Stimulated activated CD8-positive, alpha-beta memory T cell treated with anti-CD3 and anti-CD28 coated beads, Interleukin-4, amount 100 ng/mL, for 48 hours (primary cell): ENCODE data around the gene MYO15B.
A peak's percentile ranks its signal among the peaks of the same experiment; 100 is the strongest.

ENCODE experiments used
- DNase-seq: peaks from one replicate; pipeline ENCODE4 v3.0.0-alpha.2; 2020

Gene MYO15B

DNA sequence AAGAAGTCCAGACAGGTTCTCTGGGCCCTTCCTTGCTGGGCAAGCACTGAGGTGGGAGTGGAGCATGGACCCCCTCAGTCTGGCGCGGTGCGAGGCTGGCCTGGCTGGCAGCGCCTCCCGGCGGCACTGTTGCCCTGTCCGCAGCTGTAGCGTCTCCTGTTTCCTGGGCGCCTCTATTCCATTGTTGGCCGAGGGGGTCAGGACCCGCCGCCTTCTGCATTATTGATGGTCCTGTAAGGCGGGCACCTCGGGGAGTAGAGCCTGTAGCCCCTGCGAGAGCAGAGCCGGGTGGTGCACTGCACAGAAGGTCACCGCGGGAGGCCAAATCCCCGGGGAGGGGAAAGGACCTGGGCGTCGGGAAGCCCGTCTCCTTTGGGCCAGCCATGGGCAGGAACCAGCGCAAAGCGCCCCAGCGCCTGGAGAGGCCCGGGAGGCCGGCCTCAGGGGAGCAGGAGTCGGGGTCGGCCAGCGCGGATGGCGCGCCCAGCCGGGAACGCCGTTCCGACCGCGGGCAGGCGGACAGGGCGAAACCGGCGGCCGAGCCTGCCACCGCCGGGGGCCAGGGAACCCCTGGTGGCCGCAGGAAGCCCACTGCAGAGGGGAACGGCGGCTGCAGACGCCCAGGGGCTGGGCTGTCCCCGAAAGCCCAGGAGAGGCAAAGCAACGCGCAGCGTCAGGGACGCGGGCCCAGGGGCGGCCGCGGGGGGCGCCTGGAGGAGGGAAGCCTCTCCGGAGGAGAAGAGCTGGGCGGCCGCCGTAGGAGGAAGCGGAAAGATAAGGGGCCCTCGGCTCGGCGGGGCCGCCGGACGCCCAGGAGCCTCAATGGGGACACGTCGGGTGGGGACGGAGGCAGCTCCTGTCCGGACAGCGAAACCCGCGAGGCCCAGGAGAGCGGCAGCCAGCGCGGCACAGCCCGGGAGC is at the start of gene MYO15B:
Gene MYO15B, plus strand, starts transcription at position 126 of the 921 bp plus-strand sequence. Its CDS starts 258 bp downstream, at position 384.
- peak; percentile 77 for DNase-seq

DNA sequence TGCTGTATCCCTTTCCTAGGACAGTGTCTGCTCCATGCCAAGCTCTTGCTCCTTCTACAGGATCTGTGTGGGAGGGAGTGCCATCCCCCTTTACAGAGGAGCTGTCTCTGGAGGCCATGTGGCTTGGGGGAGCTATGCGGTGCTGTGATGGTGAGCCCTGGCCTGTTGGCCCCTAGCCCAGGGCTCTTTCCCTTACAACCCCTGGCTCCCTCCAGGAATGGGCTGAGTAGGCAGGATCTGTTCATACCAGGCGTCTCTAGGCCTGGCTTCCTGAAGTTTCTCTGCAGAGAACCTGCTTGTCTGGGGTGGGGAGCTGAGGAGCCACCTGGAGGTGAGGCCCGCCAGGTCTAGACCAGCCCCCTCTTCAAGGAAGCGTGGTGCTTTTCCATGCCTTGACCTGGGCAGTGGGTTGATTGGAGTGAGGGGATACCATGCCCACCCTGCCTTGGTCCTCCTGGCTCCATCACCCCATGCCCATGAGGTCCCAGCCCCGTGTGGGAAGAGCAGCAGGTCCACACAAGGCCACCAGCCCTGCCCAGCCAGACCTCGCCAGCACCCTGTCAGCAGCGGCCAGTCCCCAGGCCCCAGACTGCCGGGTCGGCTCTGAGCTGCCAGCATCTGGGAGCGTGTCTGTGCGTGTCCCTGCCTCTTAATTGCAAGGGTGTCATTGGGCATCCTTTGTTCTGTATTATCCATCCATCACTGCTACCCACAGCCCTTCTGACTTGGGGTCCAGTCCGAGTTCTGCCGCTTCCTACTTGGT is 47.5 kb upstream of the MYO15B start:
- DNase-seq: no peak

DNA sequence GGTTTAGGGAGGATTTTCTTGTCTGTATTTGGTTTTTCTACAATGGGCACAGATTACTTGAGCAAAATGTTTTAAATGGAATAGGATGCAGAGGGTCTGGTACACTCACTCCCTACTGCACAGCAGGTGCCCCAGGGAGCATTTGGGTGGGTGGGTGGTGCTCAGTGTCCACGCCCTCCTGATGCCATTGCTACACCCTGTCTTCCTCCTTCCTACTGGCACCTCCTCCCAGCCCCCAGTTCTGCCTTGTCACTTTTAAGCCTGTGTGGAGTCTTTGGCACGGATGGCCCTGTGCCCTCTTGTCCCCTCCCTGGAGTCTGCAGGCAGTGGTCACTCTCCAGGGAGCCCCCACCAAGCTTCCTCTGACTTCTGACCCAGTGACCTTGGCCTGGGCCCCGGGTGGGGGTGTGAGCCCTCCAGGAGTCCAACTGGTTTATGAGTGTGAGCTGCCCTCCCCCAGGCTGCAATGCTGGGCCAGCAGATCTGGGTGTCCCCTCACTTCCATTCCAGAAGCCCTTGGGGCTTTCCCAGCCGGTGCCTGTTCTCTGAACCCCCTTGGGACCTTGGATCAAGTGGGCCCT is 46.6 kb upstream of the MYO15B start:
- no peak for DNase-seq

DNA sequence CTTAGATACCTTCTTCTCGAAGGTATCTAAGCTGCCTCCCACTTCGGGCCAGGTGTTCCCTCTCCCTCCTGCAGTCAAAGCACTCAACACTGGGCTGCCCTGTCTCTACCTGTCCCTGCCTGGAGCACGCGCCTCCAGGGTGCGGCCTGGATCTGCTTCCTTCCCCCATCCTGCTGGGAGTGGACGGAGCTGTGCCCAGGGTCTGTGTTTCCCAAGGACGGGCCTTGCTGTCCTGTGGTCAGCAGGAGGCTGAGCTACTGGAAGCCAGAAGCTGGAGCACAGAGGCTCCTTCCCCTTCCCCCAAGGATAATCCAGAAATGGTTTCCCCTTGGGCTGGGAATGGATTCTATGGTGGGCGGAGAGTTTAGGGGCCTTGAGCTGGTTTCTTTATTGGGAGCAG is 45.4 kb upstream of the MYO15B start:
- DNase-seq: no peak

DNA sequence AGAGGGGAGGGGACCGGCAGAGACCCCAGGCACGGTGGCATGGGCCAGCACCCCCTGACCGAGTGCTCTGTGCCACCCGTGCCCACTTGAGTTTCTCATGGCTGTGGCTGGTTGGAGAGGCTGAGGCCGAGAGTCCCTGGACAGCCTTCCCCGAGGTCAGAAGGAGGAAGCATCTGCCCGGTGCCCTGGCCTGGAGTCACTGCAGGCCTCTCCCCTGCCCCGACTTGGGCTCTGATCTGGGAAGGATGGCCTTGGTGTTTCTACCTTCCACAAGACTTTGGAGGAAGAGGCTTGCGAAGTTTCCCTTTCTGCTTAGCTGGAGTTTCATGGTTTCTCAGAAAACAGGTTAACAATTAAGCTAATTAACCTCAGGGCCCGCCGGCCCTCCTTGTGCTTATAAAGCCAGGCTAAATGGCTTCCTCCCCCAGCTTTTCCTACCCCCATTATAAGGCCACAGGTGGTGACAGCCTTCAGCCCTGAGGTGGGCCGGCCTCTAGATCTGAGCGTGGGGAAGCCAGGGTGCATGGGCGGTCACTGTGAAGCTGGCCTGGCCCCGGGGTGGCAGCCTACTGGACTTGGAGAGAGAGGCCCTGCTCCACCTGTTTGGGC is 44.8 kb upstream of the MYO15B start:
- no peak for DNase-seq

DNA sequence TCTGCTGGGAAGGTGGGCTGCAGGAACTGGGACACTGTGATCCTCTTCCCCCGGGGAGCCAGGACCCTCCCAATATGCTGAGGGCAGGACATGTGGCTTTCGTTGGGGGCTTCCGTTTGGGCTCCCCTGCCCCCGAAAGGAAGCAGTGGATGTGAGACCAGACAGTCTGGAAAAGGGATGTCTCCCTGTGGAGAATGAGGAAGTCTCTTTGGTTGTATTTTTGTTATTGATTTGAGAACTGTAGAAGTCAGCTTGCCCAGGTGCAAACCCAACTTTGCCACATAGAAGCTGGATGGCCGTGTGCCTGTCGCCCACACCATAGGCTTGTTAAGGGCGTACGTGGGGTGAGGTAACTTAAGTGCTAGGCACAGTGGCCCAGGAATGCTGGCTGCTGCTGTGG is 43.4 kb upstream of the MYO15B start:
- no peak for DNase-seq

DNA sequence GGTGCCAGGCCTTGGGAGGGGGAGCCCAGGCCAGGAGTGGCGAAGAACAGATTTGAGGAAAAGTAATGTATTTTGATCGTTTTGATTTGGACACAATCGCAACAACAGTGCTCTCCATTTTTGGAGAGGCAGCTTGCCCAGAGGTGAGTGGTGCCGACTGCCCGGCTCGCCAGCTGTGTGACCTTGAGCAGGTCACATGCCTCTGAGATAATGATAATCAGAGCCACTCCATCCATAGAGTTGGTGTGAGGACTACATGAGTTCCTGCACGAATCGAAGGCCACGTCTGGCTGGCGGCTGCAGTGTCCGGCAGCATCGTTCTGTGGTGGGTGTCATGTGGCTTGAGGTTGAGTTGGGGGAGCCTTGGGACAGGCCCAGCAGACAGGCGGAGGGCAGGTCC is 41.4 kb upstream of the MYO15B start:
- no peak for DNase-seq

DNA sequence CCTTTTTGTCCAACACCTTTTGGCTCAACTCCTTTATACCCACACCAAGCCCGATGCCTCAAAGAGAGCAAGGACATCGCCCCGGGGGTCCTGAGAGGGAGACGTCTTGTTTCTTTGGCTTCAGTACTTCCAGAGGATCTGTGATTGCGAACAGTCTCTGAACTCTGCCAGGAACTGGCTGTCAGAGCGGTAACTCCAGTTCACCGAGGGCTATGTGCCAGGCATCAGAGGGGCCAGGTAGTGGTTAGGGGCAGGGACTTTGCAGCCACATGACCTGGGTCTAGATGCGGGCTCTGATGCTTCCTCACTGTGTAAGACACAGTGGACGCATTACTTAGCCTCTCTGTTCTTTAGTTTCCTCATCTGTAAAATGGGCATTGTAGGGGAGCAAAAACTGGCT is 40.5 kb upstream of the MYO15B start:
- DNase-seq: no peak

DNA sequence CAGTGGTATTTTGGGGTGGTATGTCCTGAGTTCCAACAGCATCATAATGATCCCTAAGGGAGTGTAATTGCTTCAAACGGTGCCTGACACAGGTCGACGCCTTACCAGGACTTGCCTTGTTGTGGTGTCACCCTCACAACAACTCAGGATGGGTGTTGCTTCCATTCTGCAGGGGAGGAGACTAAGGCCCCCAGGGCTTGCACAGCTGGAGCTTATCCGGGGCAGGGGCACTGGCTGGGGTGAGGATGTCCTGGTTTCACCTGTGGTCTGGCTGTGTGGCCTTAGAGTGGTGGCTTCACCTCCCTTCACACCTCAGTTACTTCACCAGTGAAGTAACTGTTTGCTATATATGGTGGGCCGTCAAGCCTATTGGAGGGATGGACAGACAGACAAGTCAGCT is 38.8 kb upstream of the MYO15B start:
- DNase-seq: no peak

DNA sequence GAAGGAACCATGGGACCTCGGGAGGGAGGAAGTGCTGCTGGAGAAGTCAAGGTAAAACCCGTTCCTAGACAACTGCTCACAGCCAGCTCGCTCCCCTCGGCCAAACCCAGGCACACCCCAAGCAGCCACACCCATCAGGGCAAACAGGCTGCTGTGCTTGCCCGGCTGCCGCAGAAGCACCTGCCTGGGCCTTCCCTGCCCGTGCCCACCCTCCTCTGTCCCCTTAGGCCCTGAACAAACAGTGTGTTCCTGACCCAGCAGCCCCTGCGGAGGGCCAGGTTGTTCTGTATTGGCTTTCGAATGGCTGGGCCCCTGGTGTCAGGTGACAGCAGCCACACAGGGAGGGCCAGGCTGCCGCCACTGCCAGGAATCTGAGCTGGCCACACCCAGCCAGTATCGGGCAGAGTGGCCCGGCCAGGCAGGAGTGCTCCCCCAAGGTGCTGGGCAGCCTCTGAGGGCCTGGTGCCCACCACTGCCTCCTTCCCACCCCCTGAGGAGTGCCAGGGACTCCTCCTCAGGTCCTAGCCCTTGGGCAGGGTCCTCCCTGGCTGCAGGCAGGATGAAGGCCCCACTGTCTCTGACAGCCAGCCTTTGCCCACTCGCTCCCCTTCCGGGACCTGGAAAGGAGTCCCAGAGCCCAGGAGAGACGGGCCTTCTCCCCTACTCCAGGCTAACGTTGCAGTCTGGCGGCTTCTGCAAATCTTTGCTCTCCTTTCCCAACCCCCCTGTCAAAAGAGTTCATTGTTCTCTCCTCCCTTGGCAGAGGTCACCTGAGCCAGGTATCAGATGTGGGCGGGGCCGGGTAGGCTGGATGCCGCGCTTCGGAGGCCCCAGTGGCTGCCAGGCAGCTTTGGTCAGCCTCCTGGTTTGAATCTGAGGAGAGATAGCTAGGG is 38.1 kb upstream of the MYO15B start:
- DNase-seq: no peak

DNA sequence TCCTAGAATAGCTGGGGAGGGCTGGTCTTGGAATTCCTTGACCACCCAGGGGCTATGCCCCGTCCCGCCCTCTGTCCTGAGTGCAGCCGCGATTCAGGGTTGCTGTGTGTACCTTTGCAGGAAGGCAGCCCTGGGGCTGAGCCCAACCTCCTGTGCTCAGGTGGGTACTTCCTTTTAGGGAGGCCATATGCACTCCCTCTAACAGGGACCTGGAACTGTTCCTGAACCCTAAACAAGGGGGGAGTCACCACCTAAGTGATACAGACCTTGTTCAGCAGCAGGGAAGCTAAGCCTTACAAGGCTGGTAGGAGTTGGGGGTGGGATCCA is 37.5 kb upstream of the MYO15B start:
- DNase-seq: no peak

DNA sequence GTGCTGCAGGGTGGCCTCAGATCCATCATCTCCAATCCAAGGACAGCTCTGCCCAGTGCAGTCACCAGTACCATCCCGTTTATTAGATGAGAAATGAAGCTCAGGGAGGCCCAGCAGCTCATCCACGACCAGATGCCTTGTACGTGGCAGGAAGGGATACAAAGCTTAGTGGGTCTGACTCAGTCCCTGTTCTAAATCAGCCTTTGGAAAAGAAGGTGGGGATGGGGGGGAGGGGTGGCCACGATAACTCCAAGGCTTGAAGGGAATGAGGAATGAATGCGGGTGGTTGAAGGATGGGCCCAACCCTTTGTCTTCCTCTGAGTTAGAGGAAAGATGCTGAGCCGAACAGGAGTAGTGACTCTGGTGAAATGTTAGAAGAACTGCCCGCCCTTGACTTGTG is 36.3 kb upstream of the MYO15B start:
- DNase-seq: no peak

DNA sequence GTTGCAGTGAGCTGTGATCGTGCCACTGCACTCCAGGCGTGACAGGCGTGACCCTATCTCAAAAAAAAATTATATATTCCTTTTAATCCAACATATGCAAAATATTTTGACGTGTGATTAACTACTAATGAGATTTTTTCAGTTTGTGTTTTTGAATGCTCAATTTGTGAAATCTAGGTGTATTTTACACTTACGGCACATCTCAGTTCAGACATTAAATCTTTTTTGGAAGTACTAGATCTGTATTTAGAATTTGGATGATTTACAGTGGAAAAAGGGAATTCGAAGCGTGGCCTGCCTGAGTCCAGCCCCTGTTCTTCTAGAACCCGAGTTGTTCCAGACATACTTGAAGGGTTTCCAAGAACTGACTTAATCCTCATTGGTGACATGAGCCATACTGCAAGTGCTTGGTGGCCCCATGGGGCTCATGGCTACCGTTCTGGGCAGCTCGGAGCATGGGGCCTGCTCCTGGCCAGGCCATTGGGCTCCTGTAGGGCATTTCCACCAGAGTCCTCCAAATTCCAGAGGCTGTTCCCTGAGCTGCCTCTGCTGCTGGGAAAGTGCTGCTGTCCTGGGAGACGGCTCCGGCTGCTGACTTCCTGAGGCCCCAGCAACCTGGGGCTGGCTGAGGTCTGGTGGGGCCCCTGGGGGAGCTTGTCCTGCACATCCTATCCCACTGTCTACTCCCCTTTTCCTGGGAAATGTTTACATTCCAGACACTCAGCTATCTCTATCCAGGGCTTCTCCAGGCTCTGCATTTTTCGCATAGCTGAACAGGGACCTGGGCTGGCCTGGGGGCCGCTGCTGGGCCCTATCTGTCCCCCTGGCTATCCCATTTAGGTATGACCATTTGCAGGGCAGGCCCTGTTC is 34.9 kb upstream of the MYO15B start:
- no peak for DNase-seq

DNA sequence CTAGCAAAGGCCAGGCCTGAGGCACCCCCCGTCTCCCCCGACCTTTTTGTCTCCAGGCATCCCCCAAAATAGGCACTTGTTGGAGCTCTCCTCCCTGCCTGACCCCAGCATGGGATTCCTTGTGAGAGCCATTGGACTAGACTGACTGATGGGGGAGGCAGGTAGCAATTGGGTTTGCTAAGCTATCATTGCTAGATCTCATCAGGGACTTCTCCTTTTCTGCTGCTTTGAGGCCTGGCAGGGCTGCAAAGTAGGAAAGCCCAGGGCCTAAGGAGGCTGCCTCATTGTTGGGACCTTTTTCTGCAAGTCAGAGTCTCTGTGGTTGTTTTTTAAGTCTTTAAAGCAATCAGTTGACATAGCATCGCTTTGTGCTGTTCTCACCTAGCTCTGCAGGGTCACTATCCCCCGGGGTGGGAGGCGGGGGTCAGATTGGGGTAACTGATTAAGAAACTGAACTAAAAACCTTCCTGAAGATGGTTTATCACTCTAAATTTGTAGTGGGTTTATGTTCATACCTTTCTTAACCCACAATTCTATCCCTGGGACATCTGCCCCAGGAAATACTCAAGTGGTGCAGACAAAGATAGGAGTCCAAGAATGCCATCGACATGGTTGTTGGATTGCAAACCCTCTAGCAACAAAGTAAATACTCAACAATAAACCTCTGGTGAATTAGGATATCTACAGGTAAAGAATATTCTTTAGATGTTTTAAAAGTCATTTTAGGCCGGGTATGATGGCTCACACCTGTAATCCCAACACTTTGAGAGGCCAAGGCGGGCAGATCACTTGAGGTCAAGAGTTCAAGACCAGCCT is 34.1 kb upstream of the MYO15B start:
- no peak for DNase-seq

DNA sequence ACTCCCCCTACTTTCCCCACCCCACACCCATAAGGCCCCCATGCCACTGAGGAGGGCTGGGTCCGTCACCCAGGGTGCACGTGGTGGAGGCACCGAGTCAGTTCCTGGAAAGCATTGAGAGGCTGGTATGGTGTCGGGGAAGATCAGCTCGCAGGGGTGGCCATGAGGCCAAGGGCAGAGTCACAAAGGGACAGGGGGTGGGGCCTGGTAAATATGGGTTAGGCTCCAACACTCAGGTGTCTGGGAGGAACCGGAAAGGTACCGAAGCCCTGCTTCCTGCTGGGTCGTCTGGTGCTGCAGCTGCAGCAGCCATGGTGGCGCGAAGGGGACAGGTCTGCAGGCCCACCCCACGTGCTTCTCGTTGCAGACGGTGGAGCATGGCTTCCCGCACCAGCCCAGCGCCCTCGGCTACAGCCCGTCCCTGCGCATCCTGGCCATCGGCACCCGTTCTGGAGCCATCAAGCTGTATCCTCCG is 31.9 kb upstream of the MYO15B start:
- DNase-seq: no peak

DNA sequence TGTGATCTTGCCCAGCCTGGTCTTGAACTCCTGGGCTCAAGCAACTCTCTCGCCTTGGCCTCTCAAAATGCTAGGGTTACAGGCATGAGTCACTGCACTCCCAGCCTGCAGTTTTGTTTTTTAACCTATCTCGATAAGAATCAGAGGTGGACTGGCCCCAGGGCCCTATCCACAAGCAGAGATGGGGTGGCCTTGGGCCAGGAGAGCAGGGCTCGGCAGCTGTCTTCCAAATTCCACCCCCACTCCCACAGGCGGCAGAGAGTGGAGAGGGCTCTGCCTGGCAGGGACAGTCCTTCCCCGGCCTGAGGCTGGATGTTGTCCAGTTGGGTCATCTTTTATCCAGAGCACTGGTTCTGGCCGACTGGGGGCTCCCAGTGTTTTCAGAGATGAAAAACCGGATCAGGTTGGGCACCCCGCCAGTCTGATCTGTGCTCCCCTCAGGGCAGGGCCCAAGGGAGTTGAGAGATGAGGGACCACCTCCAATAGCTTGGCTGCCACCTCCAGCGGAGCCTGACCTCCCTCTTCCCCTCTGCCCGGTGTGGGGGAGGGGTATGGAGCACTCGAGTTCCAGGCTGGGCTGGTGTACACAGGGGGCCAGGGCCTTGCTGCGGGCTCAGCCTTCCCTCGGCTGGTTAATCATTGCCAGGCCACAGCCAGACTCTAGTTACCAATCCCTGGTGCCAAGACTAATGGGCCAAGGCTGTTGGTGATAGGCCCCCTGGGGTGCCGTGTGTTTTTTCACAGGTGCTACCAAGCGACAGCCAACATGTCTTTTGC is 30.3 kb upstream of the MYO15B start:
- no peak for DNase-seq

DNA sequence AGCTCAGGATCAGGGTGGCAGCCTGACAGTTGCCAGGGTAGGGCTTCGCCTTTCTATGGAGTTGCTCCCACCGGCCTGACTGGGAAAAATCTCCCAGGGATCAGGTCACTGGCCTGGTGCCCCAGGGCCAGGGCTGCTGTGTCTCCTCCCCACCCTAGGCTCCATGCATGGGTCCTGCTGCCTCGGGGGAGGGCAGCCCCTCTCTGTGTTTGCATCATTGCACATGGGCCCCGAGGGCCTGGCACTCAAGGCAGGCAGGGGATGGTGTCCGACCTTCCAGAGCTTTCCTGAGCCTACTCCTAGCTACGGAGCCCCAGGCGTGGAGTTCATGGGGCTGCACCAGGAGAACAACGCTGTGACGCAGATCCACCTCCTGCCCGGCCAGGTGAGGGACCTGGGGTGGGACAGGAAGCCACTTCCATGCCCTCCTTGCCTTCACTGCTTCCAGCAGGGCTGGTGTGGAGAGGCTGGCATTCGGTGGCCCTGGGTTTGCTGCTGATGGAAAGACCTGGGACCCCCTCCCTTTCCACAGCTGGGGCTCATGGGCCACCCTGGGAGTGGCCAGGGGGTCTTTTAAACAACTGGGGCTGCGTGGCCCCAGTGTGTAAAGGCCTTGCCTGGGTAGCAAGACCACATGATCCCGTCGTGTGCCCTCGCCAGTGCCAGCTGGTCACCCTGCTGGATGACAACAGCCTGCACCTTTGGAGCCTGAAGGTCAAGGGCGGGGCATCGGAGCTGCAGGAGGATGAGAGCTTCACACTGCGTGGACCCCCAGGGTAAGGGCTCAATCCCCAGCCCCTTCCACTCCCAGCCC is 29.5 kb upstream of the MYO15B start:
- DNase-seq: no peak

DNA sequence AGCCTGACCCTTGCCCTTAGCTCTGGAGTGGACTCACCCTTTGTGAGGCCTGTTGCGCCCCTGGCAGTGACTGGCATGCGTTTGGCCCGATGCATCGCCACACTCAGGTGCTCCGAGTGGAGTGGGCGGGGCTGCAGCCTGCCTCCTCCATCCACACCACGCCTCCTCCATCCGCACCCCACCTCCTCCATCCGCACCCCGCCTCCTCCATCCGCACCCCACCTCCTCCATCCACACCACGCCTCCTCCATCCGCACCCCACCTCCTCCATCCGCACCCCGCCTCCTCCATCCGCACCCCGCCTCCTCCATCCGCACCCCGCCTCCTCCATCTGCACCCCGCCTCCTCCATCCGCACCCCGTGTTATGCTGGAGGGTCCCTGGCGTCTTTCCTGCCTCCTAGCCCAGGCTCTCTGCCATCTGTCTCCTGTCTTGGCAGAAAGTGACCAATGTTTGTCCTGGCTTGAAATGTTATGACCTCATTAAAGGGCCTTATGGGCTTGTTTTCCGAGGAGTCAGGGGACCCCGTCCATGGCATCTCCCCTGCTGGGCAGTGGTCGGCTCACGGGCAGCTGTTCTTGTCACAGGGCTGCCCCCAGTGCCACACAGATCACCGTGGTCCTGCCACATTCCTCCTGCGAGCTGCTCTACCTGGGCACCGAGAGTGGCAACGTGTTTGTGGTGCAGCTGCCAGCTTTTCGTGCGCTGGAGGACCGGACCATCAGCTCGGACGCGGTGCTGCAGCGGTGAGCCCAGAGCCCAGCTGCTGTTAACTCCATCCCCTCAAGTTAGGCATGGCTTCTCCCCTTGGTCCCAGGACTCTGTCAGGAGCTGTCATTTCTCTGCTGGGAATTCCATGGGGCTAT is 28.7 kb upstream of the MYO15B start:
- no peak for DNase-seq
